SH-SY5Y (cell line): ENCODE measurements around the gene CDH22.

Source experiments
- GATA2 ChIP-seq: IDR thresholded peaks from 2 replicates; pipeline ENCODE4 v1.6.1; 2011; ENCODE audit warnings: mild to moderate bottlenecking, low read depth, low read length
- GATA3 ChIP-seq: IDR thresholded peaks from 2 replicates; pipeline ENCODE4 v1.6.1; 2011; ENCODE audit warnings: low read depth, mild to moderate bottlenecking, low read length, moderate library complexity

DNA sequence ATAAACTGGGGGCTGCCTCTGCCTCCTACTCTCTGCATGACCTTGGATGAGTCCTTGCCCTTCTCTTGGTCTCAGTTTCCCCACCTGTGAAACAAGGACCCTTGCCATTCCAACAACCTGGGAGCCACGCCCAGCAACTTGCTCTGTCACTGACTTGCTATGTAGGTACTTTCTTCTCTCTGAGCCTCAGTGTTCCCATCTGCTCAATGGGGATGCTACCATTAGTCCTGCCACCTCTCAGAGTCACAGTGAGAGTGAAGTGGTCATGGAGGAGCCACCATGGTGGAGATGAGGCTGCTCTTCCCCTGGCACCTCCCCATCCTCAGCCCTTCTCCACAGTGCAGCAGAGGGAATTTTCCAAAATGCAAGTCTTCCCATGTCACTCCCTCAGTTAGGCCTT, 70.6 kb downstream of the CDH22 start:
- TF ChIP-seq GATA2 = no peak
- TF ChIP-seq GATA3 = no peak
